Renal pelvis (tissue), 4 donors: Measurements from ENCODE around the gene PDGFD. TPM values are rescaled to one million over a fixed set of nuclear protein-coding genes. Genes with fewer than 3 reads are reported as not detected.

Source experiments
- DNase-seq: peaks from one replicate; pipeline ENCODE4 v3.0.0-alpha.2; 2013
- polyA plus RNA-seq, 3 donors: library from polyadenylated mRNA; unstranded; fragments of 120-200 nt; gene quantifications; one replicate each; pipeline ENCODE4 v1.2.1, GENCODE V29; 2013; ENCODE audit not compliant: insufficient read length in 3 of 3

PDGFD gene
- polyA plus RNA-seq, 3 donors = 18.1 to 25.9 (median 21.6) TPM

- DNase-seq = no peak
Observed at GRCh38 chr11:103961010-103961409, 202.9 kb downstream of the PDGFD start.

- DNase-seq = no peak
Observed at GRCh38 chr11:103960108-103960507, 203.8 kb downstream of the PDGFD start.

- no peak for DNase-seq
Observed at GRCh38 chr11:103959279-103959942, 204.5 kb downstream of the PDGFD start.

- no peak for DNase-seq
Observed at GRCh38 chr11:103958475-103959215, 205.3 kb downstream of the PDGFD start.

GRCh38 chr11:103953797-103954486 is 210.0 kb downstream of the PDGFD start:
- no peak for DNase-seq

GRCh38 chr11:103949781-103950180 is 214.2 kb downstream of the PDGFD start:
- DNase-seq = no peak

GRCh38 chr11:103948187-103948763 is 215.7 kb downstream of the PDGFD start:
- peak; percentile 64 for DNase-seq

GRCh38 chr11:103947546-103947919 is 216.4 kb downstream of the PDGFD start:
- no peak for DNase-seq

- no peak for DNase-seq
Observed at GRCh38 chr11:103946793-103947545, 217.0 kb downstream of the PDGFD start.

GRCh38 chr11:103944251-103944940 is 219.6 kb downstream of the PDGFD start:
- DNase-seq = no peak

- DNase-seq = no peak
Observed at GRCh38 chr11:103942646-103943045, 221.3 kb downstream of the PDGFD start.

- DNase-seq = no peak
Observed at GRCh38 chr11:103940551-103940950, 223.4 kb downstream of the PDGFD start.

GRCh38 chr11:103939694-103940093 is 224.3 kb downstream of the PDGFD start:
- DNase-seq = no peak

- DNase-seq = no peak
Observed at GRCh38 chr11:103936059-103936458, 227.9 kb downstream of the PDGFD start.

- no peak for DNase-seq
Observed at GRCh38 chr11:103935219-103935618, 228.7 kb downstream of the PDGFD start.

- no peak for DNase-seq
Observed at GRCh38 chr11:103929170-103929903, 234.6 kb downstream of the PDGFD start.

- DNase-seq = no peak
Observed at GRCh38 chr11:103928802-103929161, 235.2 kb downstream of the PDGFD start.

- no peak for DNase-seq
Observed at GRCh38 chr11:103928040-103928801, 235.7 kb downstream of the PDGFD start.

- no peak for DNase-seq
Observed at GRCh38 chr11:103927535-103927934, 236.4 kb downstream of the PDGFD start.

- DNase-seq = no peak
Observed at GRCh38 chr11:103926990-103927389, 237.0 kb downstream of the PDGFD start.
